LNCaP clone FGC (cell line): ENCODE data around the gene SCML1.
"Not testable (repeated sequence)": the region's sequence is repeated elsewhere in the genome, so short reads cannot be mapped to it uniquely, and the experiment has no call there.

ENCODE experiments used
- DNase-seq: peaks from one replicate; pipeline ENCODE4 v3.0.0-alpha.2; 2011; ENCODE audit warnings: low read depth
- H3K4me3 ChIP-seq: 2 replicates; pipeline ENCODE4 v1.5.1; 2011; ENCODE audit warnings: mild to moderate bottlenecking, low read depth, low read length, control low read depth
- CTCF ChIP-seq: IDR thresholded peaks from 2 replicates; pipeline ENCODE4 v1.5.1; 2012; ENCODE audit warnings: mild to moderate bottlenecking; ENCODE audit not compliant: control insufficient read depth, insufficient read depth; ENCODE audit errors: extremely low read depth

The SCML1 gene

GRCh38 chrX:17769701-17770269, 32.5 kb downstream of the SCML1 start:
- no peak for TF ChIP-seq CTCF
- no peak overlapping the region for H3K4me3 ChIP-seq
- no peak for DNase-seq

GRCh38 chrX:17773221-17773876, 36.1 kb downstream of the SCML1 start:
- H3K4me3 ChIP-seq = no peak overlapping the region
- DNase-seq = no peak
- no peak for TF ChIP-seq CTCF

- no peak for TF ChIP-seq CTCF
- no peak overlapping the region for H3K4me3 ChIP-seq
- no peak for DNase-seq
Measured at GRCh38 chrX:17774053-17774452, 36.8 kb downstream of the SCML1 start.

- DNase-seq = no peak
- no peak for TF ChIP-seq CTCF
- H3K4me3 ChIP-seq = no peak overlapping the region
Measured at GRCh38 chrX:17778997-17779396, 41.7 kb downstream of the SCML1 start.

- no peak for DNase-seq
- TF ChIP-seq CTCF = no peak
- H3K4me3 ChIP-seq = no peak overlapping the region
Measured at GRCh38 chrX:17779434-17779833, 42.1 kb downstream of the SCML1 start.

GRCh38 chrX:17786554-17787347, 49.5 kb downstream of the SCML1 start:
- not testable (repeated sequence) for DNase-seq, H3K4me3 ChIP-seq

GRCh38 chrX:17787557-17787956, 50.3 kb downstream of the SCML1 start:
- DNase-seq = no peak
- no peak overlapping the region for H3K4me3 ChIP-seq
- TF ChIP-seq CTCF = no peak
